ENCODE data around the gene CCL3. TPM values are rescaled to one million over a fixed set of nuclear protein-coding genes. Genes with fewer than 3 reads are reported as not detected.
"Not testable (repeated sequence)": the region's sequence is repeated elsewhere in the genome, so short reads cannot be mapped to it uniquely, and the experiment has no call there.

CCL3 gene
- total and polyA plus RNA-seq, 9 donors, result 0.57 to 9.3 (median 3.3) TPM

DNA sequence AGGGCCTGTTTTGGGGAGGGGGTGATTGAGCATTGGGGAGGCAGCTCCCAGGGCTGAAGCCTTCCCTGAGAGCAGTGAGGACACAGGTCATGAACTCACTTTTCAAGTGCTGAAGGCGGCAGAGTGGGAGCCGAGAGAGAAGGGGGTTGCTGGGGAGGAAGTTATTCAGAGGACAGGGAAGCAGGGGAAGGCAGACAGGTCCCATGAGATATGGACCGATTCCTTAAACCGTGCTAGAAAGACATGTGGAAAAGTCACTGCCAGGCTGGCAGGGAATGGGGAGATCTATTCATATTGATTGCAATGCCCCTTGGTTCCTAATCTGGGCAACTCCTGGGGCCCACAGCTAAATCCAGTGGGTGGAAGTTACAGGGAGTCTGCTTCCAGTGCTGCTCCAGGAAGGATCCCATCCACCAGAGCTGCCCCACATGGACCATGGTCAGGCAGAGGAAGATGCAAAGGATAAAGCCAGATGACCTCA is 14.8 kb upstream of the CCL3 start:
- Histone ChIP-seq H3K4me1 (ENCODE audit: insufficient read depth) (no peaks in the 10 kb centered on the region), H3K27ac (no peak overlapping the region), H3K9me3 (no peaks in the 10 kb centered on the region), H3K36me3 (no peaks in the 10 kb centered on the region), H3K4me3 (no peak overlapping the region), H3K27me3 (no peaks in the 10 kb centered on the region)
- TF ChIP-seq POLR2A (IDR thresholded peaks at IDR 0.05) (no peak), EP300 (IDR thresholded peaks at IDR 0.05) (no peak)
- TF ChIP-seq, protein P1, sequence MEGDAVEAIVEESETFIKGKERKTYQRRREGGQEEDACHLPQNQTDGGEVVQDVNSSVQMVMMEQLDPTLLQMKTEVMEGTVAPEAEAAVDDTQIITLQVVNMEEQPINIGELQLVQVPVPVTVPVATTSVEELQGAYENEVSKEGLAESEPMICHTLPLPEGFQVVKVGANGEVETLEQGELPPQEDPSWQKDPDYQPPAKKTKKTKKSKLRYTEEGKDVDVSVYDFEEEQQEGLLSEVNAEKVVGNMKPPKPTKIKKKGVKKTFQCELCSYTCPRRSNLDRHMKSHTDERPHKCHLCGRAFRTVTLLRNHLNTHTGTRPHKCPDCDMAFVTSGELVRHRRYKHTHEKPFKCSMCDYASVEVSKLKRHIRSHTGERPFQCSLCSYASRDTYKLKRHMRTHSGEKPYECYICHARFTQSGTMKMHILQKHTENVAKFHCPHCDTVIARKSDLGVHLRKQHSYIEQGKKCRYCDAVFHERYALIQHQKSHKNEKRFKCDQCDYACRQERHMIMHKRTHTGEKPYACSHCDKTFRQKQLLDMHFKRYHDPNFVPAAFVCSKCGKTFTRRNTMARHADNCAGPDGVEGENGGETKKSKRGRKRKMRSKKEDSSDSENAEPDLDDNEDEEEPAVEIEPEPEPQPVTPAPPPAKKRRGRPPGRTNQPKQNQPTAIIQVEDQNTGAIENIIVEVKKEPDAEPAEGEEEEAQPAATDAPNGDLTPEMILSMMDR (IDR thresholded peaks at IDR 0.05), result no peak
- WGBS, 3 donors, result 30 to 49% (median 32%) methylated on average over 4 of the region's 4 CpGs
- DNase-seq, result no peak
- intact Hi-C loops (cut with DNase I), result no loop called here

DNA sequence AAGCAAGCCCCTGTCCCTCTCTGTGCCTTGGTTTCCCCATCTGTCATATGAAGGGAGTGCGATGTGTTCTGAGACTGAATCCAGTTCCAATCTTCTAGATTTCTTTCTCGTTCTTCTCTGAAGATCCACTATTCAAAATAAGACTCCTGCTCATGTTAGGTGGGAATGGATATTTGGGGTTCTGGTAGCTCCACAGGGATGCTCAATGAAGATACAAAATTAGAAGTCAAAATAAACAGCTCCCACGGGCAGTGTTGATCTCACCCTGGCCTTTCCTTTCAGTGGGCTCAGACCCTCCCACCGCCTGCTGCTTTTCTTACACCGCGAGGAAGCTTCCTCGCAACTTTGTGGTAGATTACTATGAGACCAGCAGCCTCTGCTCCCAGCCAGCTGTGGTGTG is 14.3 kb upstream of the CCL3 start:
- H3K4me3 ChIP-seq; H3K27me3 ChIP-seq; H3K4me1 ChIP-seq (ENCODE audit: insufficient read depth); H3K27ac ChIP-seq; DNase-seq; H3K9me3 ChIP-seq; intact Hi-C loops (cut with DNase I); H3K36me3 ChIP-seq: not testable (repeated sequence)
- 46 to 59% (median 51%) methylated on average over 4 to 7 of the region's 7 CpGs for WGBS, 3 donors

DNA sequence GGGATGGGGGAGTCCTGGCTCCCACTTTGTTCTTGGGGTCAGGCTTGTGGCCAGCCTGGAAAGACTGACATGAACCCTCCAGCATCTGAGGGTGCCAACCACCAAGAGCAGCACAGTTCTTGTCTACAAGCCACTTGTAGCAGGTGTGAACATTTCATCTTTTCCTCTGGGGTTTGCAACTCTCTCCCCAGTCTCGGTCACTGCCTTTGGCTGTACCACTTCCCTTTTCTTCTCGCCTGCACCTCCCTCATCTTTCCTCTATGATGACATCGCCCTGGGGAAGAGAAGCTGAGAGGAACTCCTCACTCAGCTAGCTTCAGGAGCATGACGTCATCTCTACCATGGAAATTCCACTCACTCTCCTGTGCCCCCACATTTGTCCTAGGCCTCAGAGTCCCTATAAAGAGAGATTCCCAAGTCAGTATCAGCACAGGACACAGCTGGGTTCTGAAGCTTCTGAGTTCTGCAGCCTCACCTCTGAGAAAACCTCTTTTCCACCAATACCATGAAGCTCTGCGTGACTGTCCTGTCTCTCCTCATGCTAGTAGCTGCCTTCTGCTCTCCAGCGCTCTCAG is 13.5 kb upstream of the CCL3 start, which contains the start of gene CCL4:
CCL4 (plus strand) TSS at position 427 of the 575 bp plus-strand sequence; CDS start at position 506, 79 bp downstream.
- DNase-seq; H3K4me1 ChIP-seq (ENCODE audit: insufficient read depth); H3K9me3 ChIP-seq; intact Hi-C loops (cut with DNase I); H3K27ac ChIP-seq; H3K27me3 ChIP-seq; H3K4me3 ChIP-seq; H3K36me3 ChIP-seq: not testable (repeated sequence)
- WGBS, 3 donors, result 77 to 85% (median 77%) methylated on average over 6 of the region's 6 CpGs

DNA sequence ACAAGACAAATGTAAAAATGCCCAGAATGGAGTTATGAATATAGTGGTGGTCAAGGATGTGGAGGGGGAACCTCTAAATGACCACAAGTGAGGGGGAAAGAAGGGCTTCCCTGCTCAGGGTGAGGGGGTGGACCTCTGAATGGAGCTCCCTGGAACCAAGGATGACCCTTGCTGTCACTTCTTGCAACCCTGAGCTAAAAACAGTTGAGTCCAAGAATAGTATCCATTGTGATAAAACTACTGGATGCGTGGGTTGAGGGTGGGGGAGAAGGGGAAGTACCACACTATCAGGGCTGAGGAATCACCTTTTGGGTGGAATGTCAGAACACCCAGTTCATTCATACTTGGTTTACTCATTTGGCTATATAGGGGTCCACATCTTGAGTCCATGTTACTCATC is 9.1 kb upstream of the CCL3 start:
- H3K36me3 ChIP-seq; intact Hi-C loops (cut with DNase I); H3K4me3 ChIP-seq; H3K4me1 ChIP-seq (ENCODE audit: insufficient read depth); DNase-seq; H3K27me3 ChIP-seq; H3K27ac ChIP-seq; H3K9me3 ChIP-seq: not testable (repeated sequence)
- WGBS, 3 donors, result 50 to 76% (median 66%) methylated on average over 1 of the region's 1 CpG

DNA sequence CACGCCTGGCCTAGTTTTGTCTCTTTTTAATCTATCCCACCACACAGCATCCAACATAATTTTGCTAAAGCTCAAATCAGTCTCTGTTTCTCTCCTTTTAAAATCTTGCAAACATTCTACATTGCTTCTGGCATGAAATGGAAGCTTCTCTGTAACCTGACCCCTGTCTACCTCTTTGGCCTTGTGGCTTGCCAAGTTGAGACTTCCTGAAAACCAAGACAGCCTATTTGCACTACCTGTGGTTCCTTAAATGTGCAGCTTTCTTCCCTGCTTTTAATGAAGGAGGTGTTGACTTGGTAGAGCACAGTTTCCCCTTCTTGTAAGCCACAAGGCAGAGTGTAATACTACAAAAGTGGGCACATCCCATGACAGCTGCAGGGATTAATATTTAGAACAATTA is 6.0 kb upstream of the CCL3 start:
- intact Hi-C loops (cut with DNase I), result no loop called here
- Histone ChIP-seq H3K27ac (no peak overlapping the region), H3K4me1 (ENCODE audit: insufficient read depth) (no peaks in the 10 kb centered on the region), H3K27me3 (no peaks in the 10 kb centered on the region), H3K9me3 (no peaks in the 10 kb centered on the region), H3K4me3 (no peak overlapping the region), H3K36me3 (no peaks in the 10 kb centered on the region)
- TF ChIP-seq EP300 (IDR thresholded peaks at IDR 0.05) (no peak), POLR2A (IDR thresholded peaks at IDR 0.05) (no peak)
- TF ChIP-seq, protein P1 (IDR thresholded peaks at IDR 0.05), result no peak
- WGBS, 3 donors, result 46 to 75% (median 61%) methylated on average over 1 of the region's 1 CpG
- DNase-seq, result no peak

DNA sequence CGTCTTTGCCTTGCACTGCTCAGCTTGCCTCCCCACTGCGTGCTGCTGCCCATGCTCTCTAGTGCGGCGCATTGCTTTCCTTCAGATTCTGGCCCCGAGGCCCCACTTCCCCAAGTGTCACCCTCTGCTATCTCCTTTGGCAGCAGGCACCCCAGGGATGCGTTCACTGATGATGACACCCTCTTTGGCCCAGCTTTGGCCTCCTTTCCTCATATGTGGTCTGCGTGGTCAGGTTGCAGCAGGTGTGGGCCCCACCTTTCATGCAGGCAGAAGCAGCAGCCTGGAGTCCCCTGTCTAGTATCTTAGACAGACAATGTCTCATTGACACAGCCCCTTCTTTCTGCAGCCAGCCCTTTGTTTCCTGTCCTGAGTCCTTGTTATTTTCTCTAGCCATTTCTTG is 4.8 kb upstream of the CCL3 start:
- Histone ChIP-seq H3K36me3 (no peaks in the 10 kb centered on the region), H3K4me1 (ENCODE audit: insufficient read depth) (no peaks in the 10 kb centered on the region), H3K27me3 (no peaks in the 10 kb centered on the region), H3K27ac (no peak overlapping the region), H3K4me3 (no peak overlapping the region), H3K9me3 (no peaks in the 10 kb centered on the region)
- intact Hi-C loops (cut with DNase I), result no loop called here
- no peak for DNase-seq
- TF ChIP-seq POLR2A (IDR thresholded peaks at IDR 0.05), result no peak
- TF ChIP-seq, protein P1 (IDR thresholded peaks at IDR 0.05), result no peak
- TF ChIP-seq EP300 (IDR thresholded peaks at IDR 0.05), result no peak
- WGBS, 3 donors, result 86 to 92% (median 90%) methylated on average over 7 of the region's 7 CpGs

Data from ovary (tissue), 9 donors.